AG10803 (cell line): Measurements from ENCODE around the gene TCOF1.

Source experiments
- DNase-seq: peaks from one replicate; pipeline ENCODE4 v3.0.0; 2010; ENCODE audit warnings: low read depth
- H3K4me3 ChIP-seq: 2 replicates; pipeline ENCODE4 v1.5.1; 2011; ENCODE audit warnings: mild to moderate bottlenecking, low read length, control low read depth
- CTCF ChIP-seq: conservative IDR thresholded peaks from 2 replicates; pipeline ENCODE4 v1.5.1; 2011; ENCODE audit warnings: mild to moderate bottlenecking, low read length, control low read depth, inconsistent platforms

TCOF1 gene

GRCh38 chr5:150442699-150443080 is 85.2 kb downstream of the TCOF1 start:
- no peak for DNase-seq
- TF ChIP-seq CTCF = no peak
- H3K4me3 ChIP-seq = no peak overlapping the region

DNA sequence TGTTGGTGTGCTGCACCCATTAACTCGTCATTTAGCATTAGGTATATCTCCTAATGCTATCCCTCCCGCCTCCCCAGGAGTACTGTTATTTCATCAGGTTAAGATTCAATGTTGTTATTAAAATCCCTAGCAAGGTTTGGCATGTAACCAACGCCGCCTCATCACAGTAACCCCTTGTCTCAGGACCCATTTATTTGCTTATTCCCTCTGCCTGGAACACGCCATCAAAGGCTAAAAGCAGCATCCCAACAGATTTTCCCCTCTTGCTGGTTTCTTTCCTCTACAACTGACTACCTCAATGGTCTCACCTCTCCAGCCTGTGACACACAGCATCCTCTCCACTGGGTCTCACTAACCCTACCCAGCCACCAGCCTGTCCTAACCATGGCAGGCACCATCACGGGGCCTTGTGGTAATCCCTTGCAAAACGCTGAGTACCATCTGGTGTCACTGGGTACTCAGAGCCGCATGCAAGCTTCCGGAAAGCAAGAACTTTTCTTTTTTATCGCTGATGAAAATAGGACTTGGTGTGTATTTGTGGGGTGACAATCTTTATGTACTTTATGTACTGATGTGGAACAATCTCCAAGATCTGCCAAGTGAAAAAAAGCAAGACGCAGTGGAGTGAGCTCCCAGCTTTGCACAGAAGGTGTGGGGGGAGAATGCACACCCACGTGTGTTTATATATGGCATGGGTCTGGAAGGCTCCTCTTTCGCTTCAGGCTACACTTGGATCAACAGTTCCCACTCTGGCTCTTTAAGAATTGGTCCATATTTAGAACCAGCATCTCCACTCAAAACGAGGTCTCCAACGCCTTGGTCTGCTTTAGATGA is 86.0 kb downstream of the TCOF1 start:
- H3K4me3 ChIP-seq = no peak overlapping the region
- no peak for TF ChIP-seq CTCF
- no peak for DNase-seq

DNA sequence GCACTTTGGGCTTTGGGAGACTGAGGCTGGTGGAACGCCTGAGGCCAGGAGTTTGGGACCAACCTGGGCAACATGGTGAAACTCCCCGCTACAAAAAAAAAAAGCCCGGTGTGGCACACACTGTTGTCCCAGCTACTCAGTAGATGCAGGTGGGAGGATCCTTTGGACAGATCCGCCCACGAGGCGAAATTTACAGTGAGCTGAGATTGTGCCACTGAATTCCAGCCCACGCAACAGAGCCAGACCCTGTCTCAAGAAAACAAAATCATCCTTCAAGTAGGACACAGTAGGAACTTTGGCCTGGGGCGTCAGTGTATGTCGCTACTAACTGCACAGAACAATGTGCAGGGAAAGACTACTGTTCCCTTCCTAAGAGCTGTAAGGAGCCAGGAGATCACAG is 87.3 kb downstream of the TCOF1 start:
- no peak overlapping the region for H3K4me3 ChIP-seq
- TF ChIP-seq CTCF = no peak
- no peak for DNase-seq

DNA sequence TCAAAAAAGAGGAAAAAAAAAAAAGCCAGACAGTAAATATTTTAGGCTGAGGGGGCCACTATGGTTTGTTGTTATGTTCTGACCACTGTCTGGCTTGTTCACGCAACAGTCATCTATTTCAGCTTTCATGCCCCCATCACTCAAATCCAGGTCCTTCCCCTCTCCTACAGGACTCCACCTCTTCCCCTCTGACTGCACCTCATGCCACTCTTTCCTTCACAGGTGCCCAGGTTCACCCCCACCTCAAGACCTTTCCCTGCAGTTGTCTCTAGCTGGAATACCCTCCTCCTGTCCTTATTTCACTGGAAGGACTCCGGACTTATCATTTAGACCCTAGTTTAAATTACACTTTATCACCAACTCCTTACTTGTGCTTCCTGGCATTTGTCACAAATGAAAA is 88.6 kb downstream of the TCOF1 start:
- TF ChIP-seq CTCF = no peak
- DNase-seq = no peak
- H3K4me3 ChIP-seq = no peak overlapping the region

- no peak for DNase-seq
- TF ChIP-seq CTCF = no peak
- H3K4me3 ChIP-seq = no peak overlapping the region
Observed at GRCh38 chr5:150446583-150446982, 89.1 kb downstream of the TCOF1 start.

DNA sequence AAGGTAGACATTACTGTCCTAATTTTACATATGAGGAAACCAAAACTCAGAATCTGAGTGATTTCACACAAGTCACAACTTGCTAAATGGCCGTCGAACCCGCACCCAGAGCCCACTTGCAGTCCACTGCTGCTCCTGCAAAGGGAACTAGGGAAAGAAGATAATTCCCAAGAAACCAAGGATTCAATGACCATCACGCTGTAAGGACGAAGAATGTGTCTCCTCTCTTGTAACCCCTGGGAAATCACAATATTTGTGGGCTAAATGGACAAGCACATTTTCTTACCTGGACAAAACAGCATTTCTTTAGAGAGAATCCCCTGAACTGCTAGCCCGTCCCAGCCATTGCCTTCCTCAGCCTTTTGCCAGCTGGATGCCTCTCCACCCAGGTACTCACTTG is 89.7 kb downstream of the TCOF1 start:
- no peak for DNase-seq
- H3K4me3 ChIP-seq = no peak overlapping the region
- no peak for TF ChIP-seq CTCF

GRCh38 chr5:150448334-150448733 is 90.8 kb downstream of the TCOF1 start:
- peak overlapping the region; percentile 78 for H3K4me3 ChIP-seq
- TF ChIP-seq CTCF = no peak
- DNase-seq = no peak
